ENCODE results near the gene AP3S2. TPM values are rescaled to one million over a fixed set of nuclear protein-coding genes. Genes with fewer than 3 reads are reported as not detected.
"Not testable (repeated sequence)": the region's sequence is repeated elsewhere in the genome, so short reads cannot be mapped to it uniquely, and the experiment has no call there.

AP3S2 gene
- total and polyA plus RNA-seq, 2 donors from 2014 or later: 17.5 to 42.9 TPM

DNA sequence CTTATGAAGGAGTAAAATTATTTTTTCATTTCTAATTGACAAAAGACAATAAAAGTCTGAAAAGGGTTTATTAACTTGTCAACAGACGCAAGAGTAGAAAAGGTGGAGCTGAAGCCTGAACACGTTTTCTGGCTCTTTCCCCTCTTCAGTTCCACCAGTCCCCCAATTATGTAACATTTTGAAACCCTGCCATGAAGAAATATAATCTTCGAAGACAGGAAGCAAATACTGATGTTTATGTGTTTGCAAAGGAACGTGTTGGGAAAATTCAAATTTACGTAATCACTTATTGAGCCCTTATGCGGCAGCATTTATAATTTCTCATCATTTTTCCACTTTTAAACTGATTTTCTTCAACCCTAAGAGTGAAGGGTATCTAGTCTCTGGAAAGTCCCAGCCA lies 767 bp downstream of the AP3S2 start:
- FAIRE-seq: no peak
- Histone ChIP-seq H3K9ac (ENCODE audit: low read length in 3 of 3) (peak overlapping the region; percentile 59 to 94 (median 91)), H3K9me3 (ENCODE audit: control insufficient read depth in 2 of 3, insufficient read depth in 1 of 3, low read length in 3 of 3) (no peaks in the 10 kb centered on the region), H3K4me3 (ENCODE audit: low read length in 3 of 3) (peak overlapping the region; percentile 90 to 96 (median 94)), H3K27ac (ENCODE audit: low read depth in 2 of 2, low read length in 2 of 2) (peak overlapping the region; percentile 85 to 93), H3K36me3 (ENCODE audit: control insufficient read depth in 2 of 3, insufficient read depth in 3 of 3, low read length in 3 of 3) (peaks cover 0 to 8% (median 8%) of the 10 kb centered on the region in 3 donors), H3K27me3 (ENCODE audit: control insufficient read depth, insufficient read depth, low read length) (no peaks in the 10 kb centered on the region), H3K4me1 (ENCODE audit: control insufficient read depth in 2 of 3, insufficient read depth in 2 of 3, low read depth in 1 of 3, low read length in 3 of 3) (peaks cover 0 to 2% (median 0%) of the 10 kb centered on the region in 3 donors)
- no peak for DNase-seq
- intact Hi-C loops (cut with DNase I): no loop called here
- no peak for TF ChIP-seq CTCF (IDR thresholded peaks at IDR 0.05; ENCODE audit: borderline replicate concordance, extremely low read depth, insufficient read depth)

DNA sequence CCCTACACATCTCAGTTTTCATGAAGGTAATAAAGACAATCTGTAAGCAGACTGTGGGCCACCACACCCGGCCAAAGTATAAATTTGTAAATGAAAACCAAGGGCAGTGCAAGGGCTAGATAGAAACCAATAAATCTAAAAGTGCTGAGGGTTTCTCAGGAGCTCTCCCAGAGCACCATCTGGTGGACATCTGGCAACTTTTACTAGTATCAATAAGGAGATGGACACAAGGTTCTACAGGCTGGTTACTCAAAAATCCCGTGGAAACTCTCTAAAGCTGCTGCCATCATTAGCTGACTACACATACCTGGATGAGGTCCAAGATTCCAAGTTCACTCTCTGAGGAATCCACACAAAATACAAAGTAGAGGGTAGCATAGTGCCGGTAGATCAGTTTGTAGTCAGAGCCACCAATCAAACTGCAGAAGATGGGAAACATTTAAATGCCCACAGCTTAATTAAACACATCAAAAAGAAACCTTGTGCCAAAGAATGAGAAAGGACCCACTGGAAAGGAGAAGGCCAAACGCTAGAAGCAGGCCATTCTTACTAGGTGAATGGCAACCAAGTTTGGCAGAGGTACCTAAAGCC lies 5.5 kb downstream of the AP3S2 start:
- peak; percentile 43 for TF ChIP-seq CTCF (IDR thresholded peaks at IDR 0.05; ENCODE audit: borderline replicate concordance, extremely low read depth, insufficient read depth)
- Histone ChIP-seq H3K27me3 (ENCODE audit: control insufficient read depth, insufficient read depth, low read length) (no peaks in the 10 kb centered on the region), H3K9ac (ENCODE audit: low read length in 3 of 3) (peak overlapping the region in 1 of 3 donors; percentile 1), H3K36me3 (ENCODE audit: control insufficient read depth in 2 of 3, insufficient read depth in 3 of 3, low read length in 3 of 3) (peaks cover 2 to 26% (median 10%) of the 10 kb centered on the region in 3 donors), H3K27ac (ENCODE audit: low read depth in 2 of 2, low read length in 2 of 2) (no peak overlapping the region), H3K4me1 (ENCODE audit: control insufficient read depth in 2 of 3, insufficient read depth in 2 of 3, low read depth in 1 of 3, low read length in 3 of 3) (peaks cover 0 to 2% (median 0%) of the 10 kb centered on the region in 3 donors), H3K4me3 (ENCODE audit: low read length in 3 of 3) (no peak overlapping the region), H3K9me3 (ENCODE audit: control insufficient read depth in 2 of 3, insufficient read depth in 1 of 3, low read length in 3 of 3) (no peaks in the 10 kb centered on the region)
- intact Hi-C loops (cut with DNase I): no loop called here
- no peak for FAIRE-seq
- DNase-seq: peak in 2 of 5 donors; percentile 36 to 70

GRCh38 chr15:89885611-89886010 lies 8.2 kb downstream of the AP3S2 start:
- Histone ChIP-seq H3K27ac (ENCODE audit: low read depth in 2 of 2, low read length in 2 of 2) (no peak overlapping the region), H3K9ac (ENCODE audit: low read length in 3 of 3) (no peak overlapping the region), H3K4me3 (ENCODE audit: low read length in 3 of 3) (no peak overlapping the region), H3K36me3 (ENCODE audit: control insufficient read depth in 2 of 3, insufficient read depth in 3 of 3, low read length in 3 of 3) (peaks cover 2 to 33% (median 14%) of the 10 kb centered on the region in 3 donors), H3K27me3 (ENCODE audit: control insufficient read depth, insufficient read depth, low read length) (no peaks in the 10 kb centered on the region), H3K9me3 (ENCODE audit: control insufficient read depth in 2 of 3, insufficient read depth in 1 of 3, low read length in 3 of 3) (no peaks in the 10 kb centered on the region), H3K4me1 (ENCODE audit: control insufficient read depth in 2 of 3, insufficient read depth in 2 of 3, low read depth in 1 of 3, low read length in 3 of 3) (no peaks in the 10 kb centered on the region)
- TF ChIP-seq CTCF (IDR thresholded peaks at IDR 0.05; ENCODE audit: borderline replicate concordance, extremely low read depth, insufficient read depth): no peak
- intact Hi-C loops (cut with DNase I): no loop called here
- DNase-seq (no peak), FAIRE-seq (no peak)

DNA sequence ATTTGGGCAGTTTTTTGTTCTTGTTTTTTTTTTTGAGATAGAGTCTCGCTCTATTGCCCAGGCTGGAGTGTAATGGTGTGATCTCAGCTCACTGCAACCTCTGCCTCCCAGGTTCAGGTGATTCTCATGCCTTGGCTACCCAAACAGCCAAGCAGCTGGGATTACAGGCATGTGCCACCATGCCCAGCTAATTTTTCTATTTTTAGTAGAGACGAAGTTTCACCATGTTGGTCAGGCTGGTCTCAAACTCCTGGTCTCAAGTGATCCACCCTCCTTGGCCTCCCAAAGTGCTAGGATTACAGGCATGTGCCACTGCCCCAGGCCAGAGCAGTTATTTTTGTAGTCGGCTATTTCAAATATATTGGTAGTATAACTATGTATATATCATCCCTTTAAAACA lies 8.6 kb downstream of the AP3S2 start:
- H3K9me3 ChIP-seq (ENCODE audit: control insufficient read depth in 2 of 3, insufficient read depth in 1 of 3, low read length in 3 of 3); H3K27me3 ChIP-seq (ENCODE audit: control insufficient read depth, insufficient read depth, low read length); DNase-seq; H3K27ac ChIP-seq (ENCODE audit: low read depth in 2 of 2, low read length in 2 of 2); H3K9ac ChIP-seq (ENCODE audit: low read length in 3 of 3); H3K4me3 ChIP-seq (ENCODE audit: low read length in 3 of 3); FAIRE-seq; H3K4me1 ChIP-seq (ENCODE audit: control insufficient read depth in 2 of 3, insufficient read depth in 2 of 3, low read depth in 1 of 3, low read length in 3 of 3); intact Hi-C loops (cut with DNase I): not testable (repeated sequence)
- H3K36me3 ChIP-seq (ENCODE audit: control insufficient read depth in 2 of 3, insufficient read depth in 3 of 3, low read length in 3 of 3): peaks cover 2 to 33% (median 14%) of the 10 kb centered on the region in 3 donors
